T-cell (primary cell): ENCODE measurements around the gene PNPLA7. TPM values are rescaled to one million over a fixed set of nuclear protein-coding genes. Genes with fewer than 3 reads are reported as not detected.

Source experiments
- ATAC-seq, 4 experiments: fragments of 200-7000 bp in 3 of 4; fragments of 150-1000 bp in 1 of 4; cut with Tn5 transposase; replicated peaks in 1 of 4; 1 replicate in 3 of 4; 2 replicates in 1 of 4; pipeline ENCODE4 v1.10.0; 2021; ENCODE audit warnings: moderate library complexity in 3 of 4, mild to moderate bottlenecking in 2 of 4, moderate number of reproducible peaks in 1 of 4
- CTCF ChIA-PET, 2 donors: fragments of 300-600 bp; sonication (Branson Sonifier 250); formaldehyde crosslinking; loops; one replicate each; lab custom pipeline; 2022; ENCODE audit warnings: antibody characterized with exemption in 2 of 2; lab: Charles Lee
- POLR2A ChIA-PET, 2 donors: fragments of 300-600 bp; sonication (Branson Sonifier 250); formaldehyde crosslinking; loops; one replicate each; lab custom pipeline; 2022; ENCODE audit warnings: antibody characterized with exemption in 2 of 2; lab: Charles Lee
- DNase-seq, 35 experiments: peaks; one replicate each; pipeline versions ENCODE4 v3.0.0 to v3.0.0-alpha.2; 2013 to 2023
- H3K27ac ChIP-seq: one replicate; pipeline ENCODE4 v1.5.1; 2013; ENCODE audit warnings: low read length
- H3K27me3 ChIP-seq, 2 experiments: replicated peaks in 1 of 2; 1 replicate in 1 of 2; 2 replicates in 1 of 2; pipeline versions ENCODE4 v1.6.1 to v1.7.0; 2013; ENCODE audit warnings: low read length in 1 of 2, mixed read lengths in 1 of 2; ENCODE audit not compliant: control insufficient read depth in 2 of 2, insufficient read depth in 2 of 2; ENCODE audit errors: extremely low read depth in 1 of 2
- H3K36me3 ChIP-seq, 2 donors: 1 replicate in 1 of 2; 2 replicates in 1 of 2; pipeline versions ENCODE4 v1.6.1 to v1.7.0; 2013; ENCODE audit warnings: low read length in 1 of 2; ENCODE audit not compliant: control insufficient read depth in 2 of 2, insufficient read depth in 1 of 2; ENCODE audit errors: extremely low read depth in 1 of 2
- H3K4me1 ChIP-seq, 2 experiments: 1 replicate in 1 of 2; 2 replicates in 1 of 2; pipeline versions ENCODE4 v1.6.1 to v1.7.0; 2013; ENCODE audit warnings: low read length in 2 of 2, mixed read lengths in 1 of 2; ENCODE audit not compliant: insufficient read depth in 2 of 2, control insufficient read depth in 1 of 2; ENCODE audit errors: extremely low read depth in 1 of 2
- H3K4me3 ChIP-seq, 2 donors: 1 replicate in 1 of 2; 2 replicates in 1 of 2; pipeline versions ENCODE4 v1.5.1 to v1.7.0; 2013; ENCODE audit warnings: mild to moderate bottlenecking in 2 of 2, low read length in 1 of 2, moderate library complexity in 1 of 2; ENCODE audit not compliant: control insufficient read depth in 1 of 2; ENCODE audit errors: extremely low read depth in 1 of 2
- H3K9me3 ChIP-seq: 2 replicates; pipeline ENCODE4 v1.7.0; 2013
- H3K27ac Mint-ChIP-seq, 2 donors: one replicate each; pipeline ENCODE4 v1.8.0; 2020 to 2021; ENCODE audit warnings: mild to moderate bottlenecking in 2 of 2, mixed read lengths in 2 of 2
- H3K27me3 Mint-ChIP-seq, 2 donors: one replicate each; pipeline ENCODE4 v1.8.0; 2021 to 2022; ENCODE audit warnings: mixed read lengths in 2 of 2
- H3K36me3 Mint-ChIP-seq: one replicate; pipeline ENCODE4 v1.8.0; 2021; ENCODE audit warnings: mixed read lengths
- H3K4me1 Mint-ChIP-seq, 3 donors: one replicate each; pipeline ENCODE4 v1.8.0; 2020 to 2022; ENCODE audit warnings: mixed read lengths in 3 of 3, mild to moderate bottlenecking in 1 of 3
- H3K4me3 Mint-ChIP-seq, 3 donors: one replicate each; pipeline ENCODE4 v1.8.0; 2020 to 2022; ENCODE audit warnings: mild to moderate bottlenecking in 3 of 3, mixed read lengths in 3 of 3, moderate library complexity in 3 of 3
- H3K9me3 Mint-ChIP-seq, 3 donors: one replicate each; pipeline ENCODE4 v1.8.0; 2020 to 2022; ENCODE audit warnings: mixed read lengths in 3 of 3
- WGBS: methylation state at CpG from one replicate; pipeline ENCODE4 v1.1.5; 2013; ENCODE audit warnings: missing lambda C conversion rate; ENCODE audit not compliant: insufficient coverage; 5-methylcytosine and 5-hydroxymethylcytosine counted together
- total RNA-seq, 35 experiments: library from RNA in 6 of 35; stranded (reverse) in 6 of 35; fragments of 120-200 nt in 1 of 35; gene quantifications; one replicate each; pipeline versions ENCODE4 v1.2.1 to v1.2.4 and lab custom pipeline; 2013 to 2026

PNPLA7 gene
- total RNA-seq, 5 donors from 2014 or later (not counting 1 experiment from before 2014, with no cell fraction given), result 11.7 to 20.0 (median 15.6) TPM

DNA sequence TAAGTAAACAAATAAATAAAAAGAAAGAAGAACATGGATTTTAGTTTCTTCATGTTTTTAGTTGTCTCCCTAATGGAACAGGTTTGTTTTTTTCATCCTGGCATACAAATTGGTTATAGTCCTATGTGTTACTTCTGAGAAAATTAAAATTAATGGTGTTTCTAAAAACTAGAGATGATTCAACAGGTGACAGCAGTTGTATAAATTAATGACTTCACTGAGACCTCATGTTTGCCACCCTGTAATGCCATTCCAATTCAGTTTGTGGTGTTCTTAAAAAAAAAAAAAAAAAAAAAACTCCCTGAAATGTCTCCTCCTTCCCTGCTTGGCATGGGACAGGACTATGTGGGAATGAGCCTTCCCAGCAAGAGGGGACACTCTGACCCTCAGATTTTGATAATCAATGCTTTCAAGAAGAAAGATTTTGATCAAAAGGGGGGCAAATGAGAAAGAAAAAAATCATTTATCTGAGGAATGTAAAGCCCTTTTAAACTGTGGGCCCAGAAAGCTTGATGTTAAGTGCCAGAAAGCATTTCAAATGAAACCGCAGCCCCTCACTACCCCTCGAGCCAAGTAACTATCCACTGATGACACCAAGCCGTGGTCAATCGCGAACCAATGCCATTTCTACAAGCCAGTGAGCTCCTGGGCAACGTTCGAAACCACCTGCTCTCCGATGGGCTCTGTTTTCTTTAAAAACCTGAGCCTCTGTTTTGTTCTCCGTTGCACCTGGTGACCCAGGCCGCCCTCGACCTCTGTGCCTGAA lies 128.2 kb downstream of the PNPLA7 start:
- peak overlapping the region; percentile 75 to 80 (median 80) for H3K4me3 Mint-ChIP-seq

GRCh38 chr9:137417161-137418021 lies 132.8 kb downstream of the PNPLA7 start:
- H3K27me3 ChIP-seq, result no peaks in the 10 kb centered on the region
- peak overlapping the region in 1 of 2 donors; percentile 32 for H3K4me3 ChIP-seq
- peak in 1 of 35 experiments; percentile 26 for DNase-seq
- WGBS, result 76% methylated on average over 76 of the region's 99 CpGs
- POLR2A ChIA-PET, result no interaction called here
- H3K36me3 Mint-ChIP-seq, result no peaks in the 10 kb centered on the region
- H3K27ac ChIP-seq, result no peak overlapping the region
- H3K27ac Mint-ChIP-seq, result no peak overlapping the region
- H3K4me3 Mint-ChIP-seq, result peak overlapping the region; percentile 47 to 66 (median 57)
- CTCF ChIA-PET, result no interaction called here
- H3K27me3 Mint-ChIP-seq, result no peaks in the 10 kb centered on the region
- no peaks in the 10 kb centered on the region for H3K9me3 ChIP-seq
- ATAC-seq, result peak; percentile 27 to 63 (median 47)
- no peaks in the 10 kb centered on the region for H3K36me3 ChIP-seq
- H3K4me1 ChIP-seq, result peaks cover 3 to 21% of the 10 kb centered on the region in 2 experiments
- H3K9me3 Mint-ChIP-seq, result no peaks in the 10 kb centered on the region
- peaks cover 5 to 25% (median 20%) of the 10 kb centered on the region in 3 donors for H3K4me1 Mint-ChIP-seq

More for the DNA sequence above, 128.2 kb downstream of the PNPLA7 start:
- 12% methylated on average over 11 of the region's 11 CpGs for WGBS
- Histone ChIP-seq H3K9me3 (no peaks in the 10 kb centered on the region), H3K4me3 (peak overlapping the region; percentile 56 to 58), H3K27ac (no peak overlapping the region), H3K4me1 (peaks cover 3 to 26% of the 10 kb centered on the region in 2 experiments), H3K27me3 (no peaks in the 10 kb centered on the region), H3K36me3 (no peaks in the 10 kb centered on the region)
- no peaks in the 10 kb centered on the region for H3K27me3 Mint-ChIP-seq
- ATAC-seq, result no peak
- peak overlapping the region; percentile 58 to 80 for H3K27ac Mint-ChIP-seq
- ChIA-PET CTCF (interaction anchor here in 1 of 2 donors (1.0 kb wide), 1 partner anchor 104 kb away, joined by 3 read pairs; no protein-coding TSS in a partner anchor), POLR2A (no interaction called here)
- H3K9me3 Mint-ChIP-seq, result no peaks in the 10 kb centered on the region
- peaks cover 5 to 20% (median 14%) of the 10 kb centered on the region in 3 donors for H3K4me1 Mint-ChIP-seq
- H3K36me3 Mint-ChIP-seq, result no peaks in the 10 kb centered on the region
- no peak for DNase-seq

GRCh38 chr9:137416563-137417151 lies 133.5 kb downstream of the PNPLA7 start:
- Histone ChIP-seq H3K27ac (no peak overlapping the region), H3K36me3 (no peaks in the 10 kb centered on the region), H3K27me3 (no peaks in the 10 kb centered on the region), H3K4me3 (no peak overlapping the region), H3K9me3 (no peaks in the 10 kb centered on the region), H3K4me1 (peaks cover 0 to 20% of the 10 kb centered on the region in 2 experiments)
- CTCF ChIA-PET, result no interaction called here
- H3K4me1 Mint-ChIP-seq, result peaks cover 5 to 18% (median 14%) of the 10 kb centered on the region in 3 donors
- 96% methylated on average over 42 of the region's 45 CpGs for WGBS
- H3K27ac Mint-ChIP-seq, result no peak overlapping the region
- no peaks in the 10 kb centered on the region for H3K36me3 Mint-ChIP-seq
- H3K9me3 Mint-ChIP-seq, result no peaks in the 10 kb centered on the region
- no peaks in the 10 kb centered on the region for H3K27me3 Mint-ChIP-seq
- DNase-seq, result no peak
- POLR2A ChIA-PET, result no interaction called here
- peak overlapping the region in 1 of 3 donors; percentile 57 for H3K4me3 Mint-ChIP-seq
- ATAC-seq, result no peak

DNA sequence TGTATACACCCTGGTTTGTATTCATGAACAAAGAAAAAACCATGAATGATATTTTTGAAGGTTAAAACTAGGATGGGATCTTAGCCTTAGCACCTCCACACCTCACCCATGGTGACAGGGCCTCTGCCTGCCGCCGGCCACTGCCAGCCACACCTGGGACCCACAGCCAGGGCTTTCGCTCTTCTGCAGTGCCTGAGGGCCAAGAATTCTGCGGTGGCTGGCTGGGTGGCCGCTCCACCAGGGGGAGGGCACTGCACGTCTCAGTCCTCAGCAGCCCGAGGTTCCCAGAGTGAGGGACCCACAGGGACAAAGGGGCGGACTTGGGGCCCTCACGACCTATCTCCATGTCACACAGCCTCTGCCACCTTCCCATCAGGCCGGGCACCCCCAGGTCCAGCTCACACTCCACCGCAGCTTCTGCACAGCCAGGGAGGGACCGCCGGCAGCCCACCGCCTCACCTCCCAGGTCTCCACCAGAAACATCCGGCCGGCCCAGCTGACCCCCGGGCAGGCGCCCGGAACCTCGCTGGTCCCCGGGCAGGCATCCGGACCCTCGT lies 134.1 kb downstream of the PNPLA7 start:
- ChIA-PET CTCF (no interaction called here), POLR2A (no interaction called here)
- H3K36me3 Mint-ChIP-seq, result no peaks in the 10 kb centered on the region
- 97% methylated on average over 13 of the region's 23 CpGs for WGBS
- no peak overlapping the region for H3K27ac ChIP-seq
- no peaks in the 10 kb centered on the region for H3K9me3 ChIP-seq
- no peaks in the 10 kb centered on the region for H3K36me3 ChIP-seq
- DNase-seq, result no peak
- peaks cover 5 to 15% (median 15%) of the 10 kb centered on the region in 3 donors for H3K4me1 Mint-ChIP-seq
- no peak overlapping the region for H3K4me3 ChIP-seq
- no peaks in the 10 kb centered on the region for H3K27me3 Mint-ChIP-seq
- peaks cover 0 to 22% of the 10 kb centered on the region in 2 experiments for H3K4me1 ChIP-seq
- H3K9me3 Mint-ChIP-seq, result no peaks in the 10 kb centered on the region
- H3K27me3 ChIP-seq, result peaks cover 0 to 3% of the 10 kb centered on the region in 2 experiments
- no peak for ATAC-seq
- H3K27ac Mint-ChIP-seq, result no peak overlapping the region
- H3K4me3 Mint-ChIP-seq, result peak overlapping the region in 2 of 3 donors; percentile 6 to 35

- no peaks in the 10 kb centered on the region for H3K9me3 Mint-ChIP-seq
- H3K27me3 Mint-ChIP-seq, result no peaks in the 10 kb centered on the region
- Histone ChIP-seq H3K36me3 (no peaks in the 10 kb centered on the region), H3K27me3 (peaks cover 0 to 6% of the 10 kb centered on the region in 2 experiments), H3K9me3 (no peaks in the 10 kb centered on the region), H3K4me3 (no peak overlapping the region), H3K27ac (no peak overlapping the region), H3K4me1 (peaks cover 0 to 28% of the 10 kb centered on the region in 2 experiments)
- no peak overlapping the region for H3K4me3 Mint-ChIP-seq
- peaks cover 5 to 16% (median 14%) of the 10 kb centered on the region in 3 donors for H3K4me1 Mint-ChIP-seq
- no peak overlapping the region for H3K27ac Mint-ChIP-seq
- ATAC-seq (no peak), DNase-seq (no peak)
- ChIA-PET CTCF (no interaction called here), POLR2A (no interaction called here)
- WGBS, result 98% methylated on average over 4 of the region's 5 CpGs
- H3K36me3 Mint-ChIP-seq, result no peaks in the 10 kb centered on the region
Observed at GRCh38 chr9:137415451-137415850, 134.8 kb downstream of the PNPLA7 start.

GRCh38 chr9:137412431-137412830 lies 137.8 kb downstream of the PNPLA7 start:
- H3K4me3 ChIP-seq, result no peak overlapping the region
- ChIA-PET CTCF (no interaction called here), POLR2A (no interaction called here)
- H3K4me1 ChIP-seq, result peaks cover 0 to 27% of the 10 kb centered on the region in 2 experiments
- Mint-ChIP-seq H3K4me1 (peaks cover 0 to 21% (median 14%) of the 10 kb centered on the region in 3 donors), H3K27me3 (no peaks in the 10 kb centered on the region), H3K36me3 (no peaks in the 10 kb centered on the region), H3K27ac (no peak overlapping the region), H3K4me3 (peak overlapping the region in 1 of 3 donors; percentile 16), H3K9me3 (no peaks in the 10 kb centered on the region)
- ATAC-seq (no peak), DNase-seq (no peak)
- peaks cover 0 to 15% of the 10 kb centered on the region in 2 experiments for H3K27me3 ChIP-seq
- no peaks in the 10 kb centered on the region for H3K9me3 ChIP-seq
- no peak overlapping the region for H3K27ac ChIP-seq
- H3K36me3 ChIP-seq, result no peaks in the 10 kb centered on the region
- 85% methylated on average over 9 of the region's 10 CpGs for WGBS
